GM12878 (cell line): Measurements from ENCODE around the gene AKR1C3. TPM values are rescaled to one million over a fixed set of nuclear protein-coding genes. Genes with fewer than 3 reads are reported as not detected.

Experiments
- ATAC-seq: fragments of 200-7000 bp; cut with Tn5 transposase; 3 replicates; pipeline ENCODE4 v1.9.1; 2020; ENCODE audit warnings: mild to moderate bottlenecking, moderate library complexity
- BruUV-seq: library from RNA; stranded (reverse); fragments of 400-500 nt; replicated peaks from 2 replicates; lab custom pipeline; 2021; lab: Mats Ljungman, UMichigan
- CTCF ChIA-PET: fragments of 300-600 bp; sonication (Branson Sonifier 250); formaldehyde crosslinking; extraction: SDS; loops from one replicate; lab custom pipeline; 2021; ENCODE audit warnings: inconsistent platforms; lab: Yijun Ruan, JAX
- POLR2A ChIA-PET: fragments of 350-600 bp; formaldehyde crosslinking; extraction: SDS; loops from one replicate; lab custom pipeline; 2021; ENCODE audit warnings: inconsistent platforms; lab: Charles Lee
- RAD21 ChIA-PET: fragments of 300-600 bp; sonication (Branson Sonifier 250); formaldehyde crosslinking; loops from one replicate; lab custom pipeline; 2023; ENCODE audit warnings: antibody characterized with exemption; ENCODE audit not compliant: unreplicated experiment; lab: Charles Lee
- SMC1A ChIA-PET: fragments of 300-600 bp; sonication (Branson Sonifier 250); formaldehyde crosslinking; loops from one replicate; lab custom pipeline; 2023; ENCODE audit not compliant: unreplicated experiment, uncharacterized antibody; lab: Charles Lee
- DNase-seq: peaks from one replicate; pipeline ENCODE4 v3.0.0-alpha.2; 2011; ENCODE audit warnings: low read depth, low spot score
- FAIRE-seq: peaks from 3 replicates; lab custom pipeline; 2011; peaks lifted over from hg19 to GRCh38; lab: Jason Lieb, UNC
- H2AFZ ChIP-seq: 2 replicates; pipeline ENCODE4 v1.6.0; 2011; ENCODE audit warnings: low read depth, low read length, control low read depth; ENCODE audit not compliant: control insufficient read depth
- H3K27ac ChIP-seq: 2 replicates; pipeline ENCODE4 v1.5.1; 2011; ENCODE audit warnings: control low read depth; ENCODE audit not compliant: control insufficient read depth, insufficient read depth
- H3K27me3 ChIP-seq, 2 experiments: replicated peaks in 1 of 2; 2 replicates each; pipeline versions ENCODE4 v1.6.0 to v1.6.1; 2011; ENCODE audit warnings: low read length in 1 of 2; ENCODE audit not compliant: control insufficient read depth in 2 of 2, insufficient read depth in 2 of 2
- H3K36me3 ChIP-seq, 2 experiments: 2 replicates each; pipeline ENCODE4 v1.5.1; 2011; ENCODE audit warnings: low read length in 1 of 2; ENCODE audit not compliant: control insufficient read depth in 2 of 2, insufficient read depth in 2 of 2
- H3K4me1 ChIP-seq: 2 replicates; pipeline ENCODE4 v1.6.1; 2011; ENCODE audit warnings: mild to moderate bottlenecking, low read length, moderate library complexity, mixed read lengths; ENCODE audit not compliant: control insufficient read depth, insufficient read depth
- H3K4me2 ChIP-seq: 2 replicates; pipeline ENCODE4 v1.6.0; 2011; ENCODE audit warnings: control low read depth; ENCODE audit not compliant: control insufficient read depth, insufficient read depth
- H3K4me3 ChIP-seq: fragments of 200-600 bp; sonication (generic); 2 replicates; pipeline ENCODE4 v1.5.1; 2016
- H3K79me2 ChIP-seq: 2 replicates; pipeline ENCODE4 v1.6.0; 2011; ENCODE audit warnings: low read length; ENCODE audit not compliant: control insufficient read depth, insufficient read depth
- H3K9ac ChIP-seq: 2 replicates; pipeline ENCODE4 v1.8.0; 2011; ENCODE audit warnings: low read length, control low read depth, mixed read lengths; ENCODE audit not compliant: control insufficient read depth, insufficient read depth
- H3K9me3 ChIP-seq: replicated peaks from 3 replicates; pipeline ENCODE4 v1.5.1; 2011; ENCODE audit warnings: mild to moderate bottlenecking, low read length; ENCODE audit not compliant: control insufficient read depth, insufficient read depth
- H4K20me1 ChIP-seq: 2 replicates; pipeline ENCODE4 v1.6.0; 2011; ENCODE audit not compliant: control insufficient read depth, insufficient read depth
- BHLHE40 ChIP-seq, 2 experiments: fragments of 450-650 bp in 1 of 2; IDR thresholded peaks; 2 replicates each; pipeline ENCODE4 v1.6.1; 2011 to 2017; ENCODE audit warnings: low read depth in 2 of 2, borderline replicate concordance in 1 of 2, improper control_type of control experiment in 1 of 2, low read length in 1 of 2, mild to moderate bottlenecking in 1 of 2
- GABPA ChIP-seq: IDR thresholded peaks from 2 replicates; pipeline ENCODE4 v1.6.1; 2014; ENCODE audit warnings: antibody characterized with exemption, low read depth, mild to moderate bottlenecking, inconsistent platforms
- HDAC2 ChIP-seq: fragments of 200-600 bp; sonication (generic); IDR thresholded peaks from 2 replicates; pipeline ENCODE4 v1.6.1; 2017
- JUND ChIP-seq: IDR thresholded peaks from 2 replicates; pipeline ENCODE4 v1.6.1; 2012; ENCODE audit warnings: low read depth, mild to moderate bottlenecking, low read length, improper control_type of control experiment, moderate library complexity
- NFYB ChIP-seq: IDR thresholded peaks from 2 replicates; pipeline ENCODE4 v1.6.1; 2011; ENCODE audit warnings: low read depth, mild to moderate bottlenecking, low read length, improper control_type of control experiment, moderate library complexity; ENCODE audit not compliant: insufficient read depth
- RAD51 ChIP-seq: fragments of 450-650 bp; IDR thresholded peaks from 2 replicates; pipeline ENCODE4 v1.6.1; 2016; ENCODE audit warnings: moderate library complexity, mild to moderate bottlenecking, inconsistent platforms
- RB1 ChIP-seq: fragments of 450-650 bp; formaldehyde crosslinking; IDR thresholded peaks from 2 replicates; pipeline ENCODE4 v1.6.1; 2017; ENCODE audit warnings: mild to moderate bottlenecking, borderline replicate concordance
- TAF1 ChIP-seq: IDR thresholded peaks from 2 replicates; pipeline ENCODE4 v1.6.1; 2011; ENCODE audit warnings: mild to moderate bottlenecking, low read depth, low read length, borderline replicate concordance
- TARDBP ChIP-seq: IDR thresholded peaks from 2 replicates; pipeline ENCODE4 v1.6.1; 2016; ENCODE audit warnings: borderline replicate concordance
- TCF7 ChIP-seq: IDR thresholded peaks from 2 replicates; pipeline ENCODE4 v1.6.1; 2014; ENCODE audit warnings: antibody characterized with exemption, borderline replicate concordance
- USF1 ChIP-seq: IDR thresholded peaks from 2 replicates; pipeline ENCODE4 v1.6.1; 2011; ENCODE audit warnings: borderline replicate concordance, low read depth, mild to moderate bottlenecking, moderate library complexity, mixed read lengths, low read length; ENCODE audit not compliant: insufficient read depth; ENCODE audit errors: extremely low read length
- YY1 ChIP-seq: IDR thresholded peaks from 2 replicates; pipeline ENCODE4 v1.6.1; 2011; ENCODE audit warnings: low read depth, mild to moderate bottlenecking, low read length
- ZNF622 ChIP-seq: fragments of 450-650 bp; IDR thresholded peaks from 2 replicates; pipeline ENCODE4 v1.6.1; 2017; ENCODE audit warnings: mild to moderate bottlenecking, inconsistent platforms
- WGBS: methylation state at CpG from one replicate; pipeline ENCODE4 v1.1.6; 2016; ENCODE audit warnings: low lambda C conversion rate; ENCODE audit not compliant: insufficient replicate concordance, insufficient coverage; ENCODE audit errors: missing lambda C conversion rate; 5-methylcytosine and 5-hydroxymethylcytosine counted together
- in situ Hi-C: fragments of 300-500 bp; cut with MboI; formaldehyde crosslinking; loops from 9 replicates; pipeline ENCODE4 v1.14.3; 2018; ENCODE audit warnings: mixed read lengths
- intact Hi-C: fragments of 100-400 bp; cut with micrococcal nuclease; formaldehyde crosslinking; loops from one replicate; pipeline ENCODE4 v1.14.2; 2022; ENCODE audit not compliant: unreplicated experiment
- polyA plus RNA-seq, 11 experiments: library from polyadenylated mRNA; depleted of rRNA in 4 of 11; unstranded in 6 of 11; stranded (reverse) in 5 of 11; fragments of >200 nt; fragmentation: Nextera tagmentation in 4 of 11; fragmentation: Illumina TruSeq in 1 of 11; extraction: Ambion mirVana in 4 of 11; extraction: Trizol in 1 of 11; gene quantifications; 1 replicate in 1 of 11; 2 replicates in 10 of 11; pipeline versions ENCODE4 v1.2.1 to v1.2.3, GENCODE V29; 2011 to 2016; ENCODE audit warnings: inconsistent platforms in 2 of 11, missing spikeins in 2 of 11, low read depth in 1 of 11
- total RNA-seq, 4 experiments: library from RNA; depleted of rRNA in 3 of 4; stranded (reverse); fragments of >200 nt in 3 of 4; fragmentation: Illumina TruSeq in 1 of 4; extraction: Trizol in 1 of 4; gene quantifications; 2 replicates each; pipeline versions ENCODE4 v1.2.1 to v1.2.3, GENCODE V29; 2013 to 2021
- TF ChIP-seq, protein P1 (sequence below): fragments of 450-650 bp; conservative IDR thresholded peaks from 2 replicates; pipeline ENCODE4 v1.6.1; 2017; ENCODE audit warnings: mild to moderate bottlenecking, moderate library complexity
- TF ChIP-seq, protein P2 (sequence below): fragments of 450-650 bp; IDR thresholded peaks from 2 replicates; pipeline ENCODE4 v1.6.1; 2016; ENCODE audit warnings: mild to moderate bottlenecking, moderate library complexity, borderline replicate concordance

The AKR1C3 gene
- total and polyA plus RNA-seq, 10 of the 15 experiments (the other 5 are each of a cell fraction or from before 2014, with no cell fraction given), result 0.26 to 0.35 TPM; not detected in 8

- BruUV-seq, result no TSS peak
- no peak overlapping the region for H2AFZ ChIP-seq
- H3K4me3 ChIP-seq, result no peak overlapping the region
- H3K4me2 ChIP-seq, result no peak overlapping the region
- ChIA-PET CTCF (no interaction called here), SMC1A (no interaction called here), POLR2A (no interaction called here), RAD21 (no interaction called here)
- H3K4me1 ChIP-seq, result no peaks in the 10 kb centered on the region
- H4K20me1 ChIP-seq, result no peaks in the 10 kb centered on the region
- no peaks in the 10 kb centered on the region for H3K27me3 ChIP-seq
- H3K9me3 ChIP-seq, result no peaks in the 10 kb centered on the region
- no peaks in the 10 kb centered on the region for H3K79me2 ChIP-seq
- ATAC-seq (no peak), DNase-seq (no peak), FAIRE-seq (no peak)
- no peak overlapping the region for H3K27ac ChIP-seq
- H3K9ac ChIP-seq, result no peak overlapping the region
- intact Hi-C loops, result no loop called here
- H3K36me3 ChIP-seq, result no peaks in the 10 kb centered on the region
- no peak for TF ChIP-seq YY1
- no peak for TF ChIP-seq TCF7
- no peak for TF ChIP-seq TARDBP
- no peak for TF ChIP-seq GABPA
- TF ChIP-seq, protein P1, sequence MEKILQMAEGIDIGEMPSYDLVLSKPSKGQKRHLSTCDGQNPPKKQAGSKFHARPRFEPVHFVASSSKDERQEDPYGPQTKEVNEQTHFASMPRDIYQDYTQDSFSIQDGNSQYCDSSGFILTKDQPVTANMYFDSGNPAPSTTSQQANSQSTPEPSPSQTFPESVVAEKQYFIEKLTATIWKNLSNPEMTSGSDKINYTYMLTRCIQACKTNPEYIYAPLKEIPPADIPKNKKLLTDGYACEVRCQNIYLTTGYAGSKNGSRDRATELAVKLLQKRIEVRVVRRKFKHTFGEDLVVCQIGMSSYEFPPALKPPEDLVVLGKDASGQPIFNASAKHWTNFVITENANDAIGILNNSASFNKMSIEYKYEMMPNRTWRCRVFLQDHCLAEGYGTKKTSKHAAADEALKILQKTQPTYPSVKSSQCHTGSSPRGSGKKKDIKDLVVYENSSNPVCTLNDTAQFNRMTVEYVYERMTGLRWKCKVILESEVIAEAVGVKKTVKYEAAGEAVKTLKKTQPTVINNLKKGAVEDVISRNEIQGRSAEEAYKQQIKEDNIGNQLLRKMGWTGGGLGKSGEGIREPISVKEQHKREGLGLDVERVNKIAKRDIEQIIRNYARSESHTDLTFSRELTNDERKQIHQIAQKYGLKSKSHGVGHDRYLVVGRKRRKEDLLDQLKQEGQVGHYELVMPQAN, result no peak
- TF ChIP-seq BHLHE40 (IDR thresholded peaks at IDR 0.05; ENCODE audit: borderline replicate concordance in 1 of 2, low read depth in 2 of 2, low read length in 1 of 2), result no peak
- TF ChIP-seq HDAC2, result no peak
- TF ChIP-seq RB1, result no peak
- no peak for TF ChIP-seq RAD51
- no peak for TF ChIP-seq NFYB
- no peak for TF ChIP-seq USF1
- no peak for TF ChIP-seq TAF1
- no peak for TF ChIP-seq JUND
- no peak for TF ChIP-seq ZNF622
- TF ChIP-seq, protein P2, sequence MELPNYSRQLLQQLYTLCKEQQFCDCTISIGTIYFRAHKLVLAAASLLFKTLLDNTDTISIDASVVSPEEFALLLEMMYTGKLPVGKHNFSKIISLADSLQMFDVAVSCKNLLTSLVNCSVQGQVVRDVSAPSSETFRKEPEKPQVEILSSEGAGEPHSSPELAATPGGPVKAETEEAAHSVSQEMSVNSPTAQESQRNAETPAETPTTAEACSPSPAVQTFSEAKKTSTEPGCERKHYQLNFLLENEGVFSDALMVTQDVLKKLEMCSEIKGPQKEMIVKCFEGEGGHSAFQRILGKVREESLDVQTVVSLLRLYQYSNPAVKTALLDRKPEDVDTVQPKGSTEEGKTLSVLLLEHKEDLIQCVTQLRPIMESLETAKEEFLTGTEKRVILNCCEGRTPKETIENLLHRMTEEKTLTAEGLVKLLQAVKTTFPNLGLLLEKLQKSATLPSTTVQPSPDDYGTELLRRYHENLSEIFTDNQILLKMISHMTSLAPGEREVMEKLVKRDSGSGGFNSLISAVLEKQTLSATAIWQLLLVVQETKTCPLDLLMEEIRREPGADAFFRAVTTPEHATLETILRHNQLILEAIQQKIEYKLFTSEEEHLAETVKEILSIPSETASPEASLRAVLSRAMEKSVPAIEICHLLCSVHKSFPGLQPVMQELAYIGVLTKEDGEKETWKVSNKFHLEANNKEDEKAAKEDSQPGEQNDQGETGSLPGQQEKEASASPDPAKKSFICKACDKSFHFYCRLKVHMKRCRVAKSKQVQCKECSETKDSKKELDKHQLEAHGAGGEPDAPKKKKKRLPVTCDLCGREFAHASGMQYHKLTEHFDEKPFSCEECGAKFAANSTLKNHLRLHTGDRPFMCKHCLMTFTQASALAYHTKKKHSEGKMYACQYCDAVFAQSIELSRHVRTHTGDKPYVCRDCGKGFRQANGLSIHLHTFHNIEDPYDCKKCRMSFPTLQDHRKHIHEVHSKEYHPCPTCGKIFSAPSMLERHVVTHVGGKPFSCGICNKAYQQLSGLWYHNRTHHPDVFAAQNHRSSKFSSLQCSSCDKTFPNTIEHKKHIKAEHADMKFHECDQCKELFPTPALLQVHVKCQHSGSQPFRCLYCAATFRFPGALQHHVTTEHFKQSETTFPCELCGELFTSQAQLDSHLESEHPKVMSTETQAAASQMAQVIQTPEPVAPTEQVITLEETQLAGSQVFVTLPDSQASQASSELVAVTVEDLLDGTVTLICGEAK, result no peak
- in situ Hi-C loops, result no loop called here
- WGBS, result 39% methylated on average over 1 of the region's 1 CpG
Observed at GRCh38 chr10:5081091-5081490, 13.1 kb upstream of the AKR1C3 start.
